SH-SY5Y (cell line): Measurements from ENCODE around the gene ERICH6B.

Source experiments
- GATA2 ChIP-seq: IDR thresholded peaks from 2 replicates; pipeline ENCODE4 v1.6.1; 2011; ENCODE audit warnings: mild to moderate bottlenecking, low read depth, low read length
- GATA3 ChIP-seq: IDR thresholded peaks from 2 replicates; pipeline ENCODE4 v1.6.1; 2011; ENCODE audit warnings: low read depth, mild to moderate bottlenecking, low read length, moderate library complexity

DNA sequence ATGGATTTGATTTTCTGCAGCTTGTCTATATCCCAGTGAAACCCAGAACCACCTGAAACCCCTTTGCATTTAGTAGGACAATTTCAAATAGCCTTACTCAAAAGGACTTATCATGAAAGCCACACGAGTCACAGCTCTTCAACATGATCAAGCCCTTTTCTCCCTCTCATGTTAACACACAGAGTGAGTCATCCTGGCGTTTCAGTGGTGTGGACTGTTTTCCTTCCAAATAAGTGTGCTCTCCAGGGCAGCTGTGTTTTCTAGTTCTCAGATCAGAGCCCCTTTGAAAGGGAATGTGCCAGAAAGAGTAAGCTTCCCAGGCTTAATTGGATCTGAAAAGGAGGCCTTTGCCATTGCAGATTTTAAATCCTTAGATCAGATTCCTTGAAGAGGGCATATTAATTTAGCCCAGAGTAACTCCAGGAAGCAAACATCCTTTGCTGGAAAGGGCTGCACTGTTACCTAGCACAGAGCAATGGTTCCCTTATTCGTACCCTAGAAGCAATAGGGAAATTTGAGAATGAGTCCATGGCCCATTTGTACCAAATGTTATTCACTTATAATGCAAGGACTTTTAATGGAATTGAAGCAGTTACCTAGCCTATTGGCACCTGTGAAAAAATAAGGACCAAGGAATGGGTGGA lies 51.3 kb downstream of the ERICH6B start:
- TF ChIP-seq GATA3 (no peak), GATA2 (no peak)
